Gastroesophageal sphincter (tissue), 4 donors: Measurements from ENCODE around the gene APOL4. TPM values are rescaled to one million over a fixed set of nuclear protein-coding genes. Genes with fewer than 3 reads are reported as not detected.

ENCODE experiments used
- ATAC-seq: fragments of 150-250 bp; one replicate; pipeline ENCODE4 v1.9.1; 2016; ENCODE audit warnings: mild to moderate bottlenecking, moderate library complexity
- H3K27ac ChIP-seq, 4 donors: fragments of 200-600 bp; sonication (generic) in 3 of 4; 1 replicate in 3 of 4; 2 replicates in 1 of 4; pipeline ENCODE4 v1.5.1; 2016 to 2019
- H3K27me3 ChIP-seq: fragments of 200-600 bp; sonication (generic); one replicate; pipeline ENCODE4 v1.5.1; 2019
- H3K36me3 ChIP-seq, 2 donors: fragments of 200-600 bp; sonication (generic); one replicate each; pipeline ENCODE4 v1.5.1; 2019; ENCODE audit warnings: control low read depth in 1 of 2
- H3K4me1 ChIP-seq, 3 donors: fragments of 200-600 bp; sonication (generic); 1 replicate in 2 of 3; 2 replicates in 1 of 3; pipeline ENCODE4 v1.5.1; 2016 to 2019; ENCODE audit warnings: control low read depth in 2 of 3
- H3K4me3 ChIP-seq, 2 donors: fragments of 200-600 bp; sonication (generic); one replicate each; pipeline ENCODE4 v1.5.1; 2019; ENCODE audit warnings: mild to moderate bottlenecking in 1 of 2, moderate library complexity in 1 of 2
- H3K9me3 ChIP-seq, 3 donors: fragments of 200-600 bp; sonication (generic); one replicate each; pipeline ENCODE4 v1.5.1; 2017 to 2019; ENCODE audit warnings: control low read depth in 2 of 3
- EP300 ChIP-seq: sonication (generic); formaldehyde crosslinking; IDR thresholded peaks from one replicate; pipeline ENCODE4 v1.6.1; 2017; ENCODE audit warnings: antibody characterized with exemption, mild to moderate bottlenecking
- POLR2A ChIP-seq, 2 donors: fragments of 450-650 bp; IDR thresholded peaks; one replicate each; pipeline ENCODE4 v1.6.1; 2017; ENCODE audit warnings: antibody characterized with exemption in 2 of 2, mild to moderate bottlenecking in 2 of 2, moderate library complexity in 1 of 2
- POLR2AphosphoS5 ChIP-seq: sonication (generic); formaldehyde crosslinking; IDR thresholded peaks from one replicate; pipeline ENCODE4 v1.6.1; 2017; ENCODE audit warnings: antibody characterized with exemption
- WGBS, 2 donors: methylation state at CpG; one replicate each; pipeline ENCODE4 v1.1.5; 2018; ENCODE audit warnings: low coverage in 1 of 2; 5-methylcytosine and 5-hydroxymethylcytosine counted together
- total RNA-seq, 4 donors: library from RNA; depleted of rRNA; stranded (reverse); fragments of >200 nt; gene quantifications; one replicate each; pipeline ENCODE4 v1.1.0, GENCODE V29; 2016
- TF ChIP-seq, protein P1 (sequence below), 4 experiments: fragments of 200-600 bp in 2 of 4; fragments of 450-650 bp in 2 of 4; sonication (generic) in 1 of 4; IDR thresholded peaks; one replicate each; pipeline ENCODE4 v1.5.1; 2017 to 2019; ENCODE audit warnings: antibody characterized with exemption in 4 of 4, mild to moderate bottlenecking in 2 of 4, moderate library complexity in 2 of 4

APOL4 gene
- total RNA-seq, 4 donors from 2014 or later = 1.1 to 18.8 (median 5.4) TPM

DNA sequence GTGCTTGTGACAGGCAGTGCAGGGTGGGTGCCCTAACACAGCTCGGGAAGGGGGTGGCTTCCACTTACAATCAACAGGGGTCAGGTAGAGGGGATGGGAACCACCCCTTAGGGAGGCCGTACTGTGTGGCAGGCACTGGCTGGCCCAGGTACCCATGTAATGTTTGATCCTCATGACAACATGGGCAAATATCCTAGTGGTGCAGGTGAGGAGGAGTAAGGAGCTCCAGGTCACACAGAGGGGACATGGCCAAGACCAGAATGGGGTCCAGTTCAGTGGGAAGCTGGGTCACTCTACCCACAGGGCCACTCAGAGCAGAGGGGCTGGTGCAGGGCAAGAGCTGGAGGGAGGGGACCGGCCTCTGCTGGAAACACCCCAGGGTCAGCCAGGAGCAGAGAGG, 3.1 kb downstream of the APOL4 start:
- H3K27me3 ChIP-seq = no peaks in the 10 kb centered on the region
- peaks cover 0 to 49% (median 13%) of the 10 kb centered on the region in 3 donors for H3K4me1 ChIP-seq
- no peaks in the 10 kb centered on the region for H3K36me3 ChIP-seq
- no peak for ATAC-seq
- no peak for TF ChIP-seq POLR2AphosphoS5
- TF ChIP-seq, protein P1, sequence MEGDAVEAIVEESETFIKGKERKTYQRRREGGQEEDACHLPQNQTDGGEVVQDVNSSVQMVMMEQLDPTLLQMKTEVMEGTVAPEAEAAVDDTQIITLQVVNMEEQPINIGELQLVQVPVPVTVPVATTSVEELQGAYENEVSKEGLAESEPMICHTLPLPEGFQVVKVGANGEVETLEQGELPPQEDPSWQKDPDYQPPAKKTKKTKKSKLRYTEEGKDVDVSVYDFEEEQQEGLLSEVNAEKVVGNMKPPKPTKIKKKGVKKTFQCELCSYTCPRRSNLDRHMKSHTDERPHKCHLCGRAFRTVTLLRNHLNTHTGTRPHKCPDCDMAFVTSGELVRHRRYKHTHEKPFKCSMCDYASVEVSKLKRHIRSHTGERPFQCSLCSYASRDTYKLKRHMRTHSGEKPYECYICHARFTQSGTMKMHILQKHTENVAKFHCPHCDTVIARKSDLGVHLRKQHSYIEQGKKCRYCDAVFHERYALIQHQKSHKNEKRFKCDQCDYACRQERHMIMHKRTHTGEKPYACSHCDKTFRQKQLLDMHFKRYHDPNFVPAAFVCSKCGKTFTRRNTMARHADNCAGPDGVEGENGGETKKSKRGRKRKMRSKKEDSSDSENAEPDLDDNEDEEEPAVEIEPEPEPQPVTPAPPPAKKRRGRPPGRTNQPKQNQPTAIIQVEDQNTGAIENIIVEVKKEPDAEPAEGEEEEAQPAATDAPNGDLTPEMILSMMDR (IDR thresholded peaks at IDR 0.05) = no peak
- TF ChIP-seq EP300 = no peak
- TF ChIP-seq POLR2A (IDR thresholded peaks at IDR 0.05) = no peak
- no peaks in the 10 kb centered on the region for H3K9me3 ChIP-seq
- 100% methylated on average over 1 of the region's 3 CpGs; no CpG with 5 or more reads in 1 of the 2 donors for WGBS, 2 donors
- H3K4me3 ChIP-seq = no peak overlapping the region
- peak overlapping the region in 1 of 4 donors; percentile 54 for H3K27ac ChIP-seq

DNA sequence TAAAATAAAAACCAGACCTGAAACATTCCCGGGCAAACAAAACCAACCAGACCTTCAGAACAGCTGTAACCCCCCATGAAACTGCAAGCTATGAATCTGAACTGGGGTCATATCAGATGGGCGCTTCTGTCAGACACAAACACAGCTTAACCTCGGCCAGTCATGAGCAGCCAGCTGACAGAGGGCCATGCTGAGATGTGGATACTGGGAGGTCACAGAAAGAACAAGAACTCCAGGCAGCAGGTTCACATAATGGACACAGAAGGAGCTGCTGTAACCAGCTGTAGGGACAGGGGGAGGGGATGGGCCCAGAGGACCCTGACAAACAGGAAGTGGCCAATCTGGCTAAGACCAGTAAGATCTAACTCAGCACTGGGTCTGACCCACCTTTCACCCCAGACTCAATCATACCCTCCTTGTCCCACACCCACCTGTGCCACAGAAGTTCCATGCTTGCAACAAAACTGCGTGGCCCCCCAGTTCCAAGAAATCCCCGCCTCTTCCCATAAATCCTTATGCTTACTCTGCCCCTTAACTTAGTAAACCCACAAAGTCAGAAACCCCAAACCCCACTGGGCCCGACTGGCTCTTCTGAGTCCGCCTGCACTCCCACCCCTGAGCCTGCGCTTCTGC, 4.0 kb downstream of the APOL4 start:
- WGBS, 2 donors = 51 to 60% methylated on average over 1 to 6 of the region's 8 CpGs
- Histone ChIP-seq H3K36me3 (no peaks in the 10 kb centered on the region), H3K4me1 (peaks cover 0 to 47% (median 13%) of the 10 kb centered on the region in 3 donors), H3K9me3 (no peaks in the 10 kb centered on the region), H3K27ac (peak overlapping the region in 3 of 4 donors; percentile 22 to 54 (median 50)), H3K27me3 (no peaks in the 10 kb centered on the region), H3K4me3 (no peak overlapping the region)
- no peak for ATAC-seq
- TF ChIP-seq POLR2A (IDR thresholded peaks at IDR 0.05) (no peak), POLR2AphosphoS5 (no peak), EP300 (no peak)
- TF ChIP-seq, protein P1 (IDR thresholded peaks at IDR 0.05) = no peak

DNA sequence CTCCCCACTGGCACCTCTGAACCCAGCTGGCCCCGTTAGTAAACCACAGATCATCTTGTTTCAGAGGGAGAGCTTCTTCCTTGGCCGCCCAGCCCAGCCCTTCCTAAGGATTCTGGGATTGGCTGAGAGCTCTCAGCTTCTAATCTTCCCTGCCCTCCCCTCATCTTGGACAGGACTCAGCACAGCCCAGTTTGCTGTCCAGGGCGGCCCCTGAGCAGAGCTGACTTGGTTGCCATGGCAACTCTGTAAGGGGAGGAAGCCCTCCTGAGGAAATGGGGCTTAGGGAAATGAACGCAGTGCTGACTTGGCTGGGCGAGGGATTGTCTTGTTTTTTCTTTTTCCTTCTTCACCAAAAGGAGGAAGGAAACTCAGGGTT, 4.6 kb downstream of the APOL4 start:
- no peak overlapping the region for H3K4me3 ChIP-seq
- H3K36me3 ChIP-seq = no peaks in the 10 kb centered on the region
- WGBS, 2 donors = 0% methylated on average over 2 of the region's 5 CpGs; no CpG with 5 or more reads in 1 of the 2 donors
- peak overlapping the region in 3 of 4 donors; percentile 22 to 54 (median 37) for H3K27ac ChIP-seq
- no peak for TF ChIP-seq POLR2AphosphoS5
- TF ChIP-seq POLR2A (IDR thresholded peaks at IDR 0.05) = no peak
- TF ChIP-seq EP300 = no peak
- TF ChIP-seq, protein P1 (IDR thresholded peaks at IDR 0.05) = no peak
- peak; percentile 71 for ATAC-seq
- no peaks in the 10 kb centered on the region for H3K27me3 ChIP-seq
- no peaks in the 10 kb centered on the region for H3K9me3 ChIP-seq
- H3K4me1 ChIP-seq = peaks cover 0 to 42% (median 13%) of the 10 kb centered on the region in 3 donors

DNA sequence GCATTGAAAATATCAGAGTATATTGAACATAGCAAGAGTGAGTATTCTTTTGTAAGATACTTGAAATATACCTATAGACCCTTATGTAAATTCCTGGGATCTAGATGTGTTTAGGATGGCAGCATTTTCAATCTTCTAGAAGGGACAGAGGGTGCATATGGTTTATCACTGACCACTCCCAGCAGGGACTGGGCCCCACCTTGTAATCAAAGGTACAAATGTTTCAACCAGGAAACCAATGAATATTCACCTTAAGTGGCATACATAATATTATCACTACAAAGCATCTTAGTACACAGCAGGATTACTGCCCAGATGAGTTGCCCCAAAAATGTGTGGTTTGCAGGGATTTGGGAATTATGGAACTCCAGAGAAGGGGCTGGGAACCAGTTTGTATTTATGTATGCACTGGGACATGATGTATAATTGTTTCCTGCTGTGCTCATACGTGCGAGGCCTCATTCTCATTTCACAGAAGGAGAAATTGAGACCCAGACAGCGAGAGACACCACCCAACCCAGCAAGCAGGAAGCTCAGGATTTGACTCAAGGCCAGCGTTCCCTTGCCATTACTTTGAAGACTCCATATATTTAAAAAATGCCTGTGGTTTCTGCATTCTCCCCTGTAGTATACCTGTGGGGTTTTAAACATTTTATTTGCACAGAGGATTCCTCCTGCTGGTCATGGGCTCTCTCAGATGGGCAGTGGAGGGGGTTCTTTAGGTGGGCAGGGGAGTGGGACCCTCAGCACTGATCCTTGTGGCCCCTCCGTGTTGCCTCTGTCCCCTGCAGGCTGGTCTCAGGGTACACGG, 5.2 kb downstream of the APOL4 start:
- TF ChIP-seq EP300 (no peak), POLR2AphosphoS5 (no peak), POLR2A (IDR thresholded peaks at IDR 0.05) (no peak)
- TF ChIP-seq, protein P1 (IDR thresholded peaks at IDR 0.05) = no peak
- H3K27me3 ChIP-seq = no peaks in the 10 kb centered on the region
- peaks cover 0 to 40% (median 13%) of the 10 kb centered on the region in 3 donors for H3K4me1 ChIP-seq
- H3K4me3 ChIP-seq = no peak overlapping the region
- H3K9me3 ChIP-seq = no peaks in the 10 kb centered on the region
- no peaks in the 10 kb centered on the region for H3K36me3 ChIP-seq
- ATAC-seq = no peak
- 30 to 47% methylated on average over 4 to 5 of the region's 6 CpGs for WGBS, 2 donors
- H3K27ac ChIP-seq = peak overlapping the region in 3 of 4 donors; percentile 22 to 54 (median 37)
